Measurements from ENCODE around the gene C16orf87.

C16orf87 gene

DNA sequence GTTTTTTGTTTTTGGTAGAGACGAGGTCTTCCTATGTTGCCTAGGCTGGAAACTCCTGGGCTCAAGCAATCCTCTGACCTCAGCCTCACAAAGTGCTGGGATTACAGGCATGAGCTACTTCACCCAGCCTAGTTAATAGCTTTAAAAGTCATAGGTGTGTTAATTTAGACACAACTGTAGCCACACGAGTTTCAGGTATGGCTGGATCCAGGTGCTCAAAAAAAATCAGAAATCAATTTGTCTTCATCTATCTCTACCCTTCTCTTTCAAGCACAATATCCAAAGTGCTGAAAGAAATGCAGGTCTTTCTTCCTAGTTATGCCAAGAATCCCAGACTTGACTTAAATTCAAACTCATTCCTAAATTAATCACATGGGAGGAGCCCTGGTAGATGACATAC lies 23.9 kb upstream of the C16orf87 start:
- no peak overlapping the region for H3K4me3 ChIP-seq (replicated peaks; ENCODE audit: insufficient read depth, low read length)
- no peaks in the 10 kb centered on the region for H3K27me3 ChIP-seq (ENCODE audit: insufficient read depth, poor library complexity, severe bottlenecking)
- no peak for TF ChIP-seq GABPA (IDR thresholded peaks at IDR 0.05; ENCODE audit: low read depth)
- TF ChIP-seq, protein P1, sequence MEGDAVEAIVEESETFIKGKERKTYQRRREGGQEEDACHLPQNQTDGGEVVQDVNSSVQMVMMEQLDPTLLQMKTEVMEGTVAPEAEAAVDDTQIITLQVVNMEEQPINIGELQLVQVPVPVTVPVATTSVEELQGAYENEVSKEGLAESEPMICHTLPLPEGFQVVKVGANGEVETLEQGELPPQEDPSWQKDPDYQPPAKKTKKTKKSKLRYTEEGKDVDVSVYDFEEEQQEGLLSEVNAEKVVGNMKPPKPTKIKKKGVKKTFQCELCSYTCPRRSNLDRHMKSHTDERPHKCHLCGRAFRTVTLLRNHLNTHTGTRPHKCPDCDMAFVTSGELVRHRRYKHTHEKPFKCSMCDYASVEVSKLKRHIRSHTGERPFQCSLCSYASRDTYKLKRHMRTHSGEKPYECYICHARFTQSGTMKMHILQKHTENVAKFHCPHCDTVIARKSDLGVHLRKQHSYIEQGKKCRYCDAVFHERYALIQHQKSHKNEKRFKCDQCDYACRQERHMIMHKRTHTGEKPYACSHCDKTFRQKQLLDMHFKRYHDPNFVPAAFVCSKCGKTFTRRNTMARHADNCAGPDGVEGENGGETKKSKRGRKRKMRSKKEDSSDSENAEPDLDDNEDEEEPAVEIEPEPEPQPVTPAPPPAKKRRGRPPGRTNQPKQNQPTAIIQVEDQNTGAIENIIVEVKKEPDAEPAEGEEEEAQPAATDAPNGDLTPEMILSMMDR (IDR thresholded peaks at IDR 0.05; ENCODE audit: insufficient read depth, low read length) = no peak
- DNase-seq (ENCODE audit: low read depth in 1 of 2, low spot score in 1 of 2) = no peak
- H3K27ac ChIP-seq (replicated peaks) = no peak overlapping the region

DNA sequence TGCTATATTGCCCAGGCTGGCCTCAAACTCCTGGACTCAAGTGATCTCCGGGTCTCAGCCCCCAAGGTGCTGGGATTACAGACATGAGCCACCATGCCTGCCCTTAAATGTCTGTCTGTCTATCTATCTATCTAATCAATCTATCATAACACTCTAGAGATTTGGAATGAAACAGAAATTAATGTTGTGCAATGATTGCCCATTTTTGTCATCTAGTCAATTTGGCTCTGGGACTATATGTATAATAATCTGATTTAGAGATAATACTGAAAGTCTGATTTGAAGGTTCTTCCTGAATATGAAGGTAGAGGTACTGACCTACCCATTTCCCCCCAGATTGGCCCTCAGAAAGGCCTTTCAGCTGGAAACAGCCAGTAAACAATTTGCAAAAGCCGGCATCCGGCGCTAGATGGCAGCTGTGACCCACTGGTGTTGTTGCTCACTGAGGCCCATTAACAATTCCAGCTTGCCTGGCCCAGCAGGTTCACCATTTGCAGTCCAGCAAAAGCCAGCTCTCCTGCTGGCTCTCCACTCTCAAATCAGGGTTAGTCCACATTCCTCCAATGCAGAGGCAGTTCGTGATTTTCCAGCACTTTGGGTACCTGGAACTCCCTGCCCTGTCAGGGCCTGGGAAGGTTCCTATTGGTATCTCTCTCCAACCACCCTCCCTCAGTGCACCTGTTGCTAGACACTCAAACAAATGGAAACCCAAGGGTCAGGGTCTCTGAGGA lies 22.9 kb upstream of the C16orf87 start:
- H3K4me3 ChIP-seq (replicated peaks; ENCODE audit: insufficient read depth, low read length) = no peak overlapping the region
- H3K27ac ChIP-seq (replicated peaks) = no peak overlapping the region

DNA sequence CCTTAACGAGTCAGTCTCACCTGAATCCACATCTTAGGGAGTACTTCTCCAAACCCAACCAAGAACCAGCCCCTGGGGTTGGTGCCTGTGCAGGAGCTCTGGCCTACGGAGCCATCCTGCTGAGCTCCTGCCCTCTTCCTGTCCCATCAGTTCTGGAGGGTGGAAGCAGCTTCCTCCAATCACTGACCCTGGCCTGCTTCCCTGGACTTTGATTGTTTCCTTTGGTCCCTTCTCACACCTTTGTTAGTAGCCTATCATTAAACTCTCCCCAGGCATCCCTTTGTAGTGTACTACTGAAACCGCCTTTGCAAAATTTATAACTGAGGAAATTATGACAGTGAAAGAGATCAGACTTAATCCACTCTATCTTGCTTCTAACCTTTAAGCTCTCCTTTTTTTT lies 21.1 kb upstream of the C16orf87 start:
- TF ChIP-seq POLR2AphosphoS5 (IDR thresholded peaks at IDR 0.05; ENCODE audit: low read depth) (no peak), GABPA (IDR thresholded peaks at IDR 0.05; ENCODE audit: low read depth) (no peak), SPI1 (IDR thresholded peaks at IDR 0.05; ENCODE audit: borderline replicate concordance, low read depth) (no peak)
- TF ChIP-seq, protein P2, sequence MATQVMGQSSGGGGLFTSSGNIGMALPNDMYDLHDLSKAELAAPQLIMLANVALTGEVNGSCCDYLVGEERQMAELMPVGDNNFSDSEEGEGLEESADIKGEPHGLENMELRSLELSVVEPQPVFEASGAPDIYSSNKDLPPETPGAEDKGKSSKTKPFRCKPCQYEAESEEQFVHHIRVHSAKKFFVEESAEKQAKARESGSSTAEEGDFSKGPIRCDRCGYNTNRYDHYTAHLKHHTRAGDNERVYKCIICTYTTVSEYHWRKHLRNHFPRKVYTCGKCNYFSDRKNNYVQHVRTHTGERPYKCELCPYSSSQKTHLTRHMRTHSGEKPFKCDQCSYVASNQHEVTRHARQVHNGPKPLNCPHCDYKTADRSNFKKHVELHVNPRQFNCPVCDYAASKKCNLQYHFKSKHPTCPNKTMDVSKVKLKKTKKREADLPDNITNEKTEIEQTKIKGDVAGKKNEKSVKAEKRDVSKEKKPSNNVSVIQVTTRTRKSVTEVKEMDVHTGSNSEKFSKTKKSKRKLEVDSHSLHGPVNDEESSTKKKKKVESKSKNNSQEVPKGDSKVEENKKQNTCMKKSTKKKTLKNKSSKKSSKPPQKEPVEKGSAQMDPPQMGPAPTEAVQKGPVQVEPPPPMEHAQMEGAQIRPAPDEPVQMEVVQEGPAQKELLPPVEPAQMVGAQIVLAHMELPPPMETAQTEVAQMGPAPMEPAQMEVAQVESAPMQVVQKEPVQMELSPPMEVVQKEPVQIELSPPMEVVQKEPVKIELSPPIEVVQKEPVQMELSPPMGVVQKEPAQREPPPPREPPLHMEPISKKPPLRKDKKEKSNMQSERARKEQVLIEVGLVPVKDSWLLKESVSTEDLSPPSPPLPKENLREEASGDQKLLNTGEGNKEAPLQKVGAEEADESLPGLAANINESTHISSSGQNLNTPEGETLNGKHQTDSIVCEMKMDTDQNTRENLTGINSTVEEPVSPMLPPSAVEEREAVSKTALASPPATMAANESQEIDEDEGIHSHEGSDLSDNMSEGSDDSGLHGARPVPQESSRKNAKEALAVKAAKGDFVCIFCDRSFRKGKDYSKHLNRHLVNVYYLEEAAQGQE (IDR thresholded peaks at IDR 0.05; ENCODE audit: insufficient replicate concordance, low read depth) = no peak
- Histone ChIP-seq H3K4me3 (replicated peaks; ENCODE audit: insufficient read depth, low read length) (no peak overlapping the region), H3K27ac (replicated peaks) (no peak overlapping the region), H3K27me3 (ENCODE audit: insufficient read depth, poor library complexity, severe bottlenecking) (no peaks in the 10 kb centered on the region)
- DNase-seq (ENCODE audit: low read depth in 1 of 2, low spot score in 1 of 2) = no peak

More for the DNA sequence above, 22.9 kb upstream of the C16orf87 start:
- H3K27me3 ChIP-seq (ENCODE audit: insufficient read depth, poor library complexity, severe bottlenecking) = no peaks in the 10 kb centered on the region
- peak in 1 of 2 experiments; percentile 73 for DNase-seq (ENCODE audit: low read depth in 1 of 2, low spot score in 1 of 2)
- no peak for TF ChIP-seq POLR2AphosphoS5 (IDR thresholded peaks at IDR 0.05; ENCODE audit: low read depth)
- TF ChIP-seq, protein P1 (IDR thresholded peaks at IDR 0.05; ENCODE audit: insufficient read depth, low read length) = peak; percentile 77

DNA sequence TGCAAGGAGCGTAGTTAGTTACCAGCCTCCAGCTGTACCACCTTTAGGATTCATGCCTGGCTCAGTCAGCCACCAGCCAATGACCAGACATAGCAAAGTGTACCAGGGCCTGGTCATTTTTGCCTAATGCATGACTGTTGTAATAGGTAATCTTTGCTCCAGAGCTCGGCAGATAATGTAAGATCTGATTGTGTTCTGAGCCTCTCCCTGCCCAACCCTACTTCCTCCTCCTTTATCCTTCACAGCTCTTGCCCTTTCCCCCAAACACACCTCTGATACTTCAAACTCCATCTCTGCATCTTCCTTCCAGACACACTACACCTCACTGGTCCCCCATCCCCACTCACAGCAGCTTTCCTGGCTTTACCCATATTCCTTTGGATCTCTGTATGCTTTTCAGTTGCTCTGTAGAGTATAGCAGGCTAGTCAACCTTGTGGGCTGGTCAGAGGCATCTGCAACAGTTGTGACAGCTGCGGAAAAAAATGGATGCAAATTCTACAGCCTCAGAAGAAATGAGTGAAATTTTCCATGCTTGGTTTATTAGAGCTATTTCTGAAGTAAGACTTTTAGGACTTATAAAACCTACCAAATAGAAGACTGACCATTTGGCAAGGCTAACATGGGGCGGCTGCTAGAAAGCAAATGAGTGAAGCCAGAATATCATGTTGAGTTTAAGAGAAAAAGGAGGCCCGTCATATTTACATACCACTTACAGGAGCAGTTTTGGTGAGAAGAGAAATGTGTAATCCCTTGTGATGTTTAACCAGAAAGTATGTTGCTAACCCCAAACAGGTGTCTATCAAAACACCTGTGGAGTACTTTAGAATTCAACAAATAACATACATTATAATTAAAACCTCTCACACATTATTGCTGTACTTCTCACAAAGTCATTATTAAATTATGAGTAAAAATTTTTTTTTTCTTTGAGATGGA lies 19.9 kb upstream of the C16orf87 start:
- H3K27ac ChIP-seq (replicated peaks) = no peak overlapping the region
- DNase-seq (ENCODE audit: low read depth in 1 of 2, low spot score in 1 of 2) = no peak

More for the DNA sequence above, 19.9 kb upstream of the C16orf87 start:
- TF ChIP-seq, protein P1 (IDR thresholded peaks at IDR 0.05; ENCODE audit: insufficient read depth, low read length) = no peak
- TF ChIP-seq POLR2AphosphoS5 (IDR thresholded peaks at IDR 0.05; ENCODE audit: low read depth) = no peak
- no peak for TF ChIP-seq GABPA (IDR thresholded peaks at IDR 0.05; ENCODE audit: low read depth)
- TF ChIP-seq, protein P2 (IDR thresholded peaks at IDR 0.05; ENCODE audit: insufficient replicate concordance, low read depth) = no peak
- no peak for TF ChIP-seq SPI1 (IDR thresholded peaks at IDR 0.05; ENCODE audit: borderline replicate concordance, low read depth)
- H3K4me3 ChIP-seq (replicated peaks; ENCODE audit: insufficient read depth, low read length) = no peak overlapping the region
- H3K27me3 ChIP-seq (ENCODE audit: insufficient read depth, poor library complexity, severe bottlenecking) = no peaks in the 10 kb centered on the region

Data from HL-60 (cell line).